ENCODE results near the gene DAPL1. TPM values are rescaled to one million over a fixed set of nuclear protein-coding genes. Genes with fewer than 3 reads are reported as not detected.

The DAPL1 gene
- total RNA-seq, 1 donor from 2014 or later, result not detected

GRCh38 chr2:158796652-158797051 lies 1.5 kb downstream of the DAPL1 start:
- peaks cover 0 to 11% (median 8%) of the 10 kb centered on the region in 3 donors for H3K27me3 ChIP-seq (ENCODE audit: control insufficient read depth in 3 of 3, insufficient read depth in 3 of 3, low read length in 3 of 3)
- H3K9me3 ChIP-seq (ENCODE audit: control insufficient read depth in 3 of 3, low read length in 3 of 3), result no peaks in the 10 kb centered on the region
- H3K27ac ChIP-seq (ENCODE audit: low read depth, low read length), result no peak overlapping the region
- H3K9ac ChIP-seq (ENCODE audit: low read depth in 1 of 3, low read length in 3 of 3), result no peak overlapping the region
- H3K4me3 ChIP-seq (ENCODE audit: low read length in 3 of 3), result no peak overlapping the region
- H3K4me1 ChIP-seq (ENCODE audit: control insufficient read depth in 3 of 3, insufficient read depth in 3 of 3, low read length in 3 of 3), result no peaks in the 10 kb centered on the region
- H3K36me3 ChIP-seq (ENCODE audit: control insufficient read depth in 3 of 3, insufficient read depth in 3 of 3, low read length in 3 of 3), result no peaks in the 10 kb centered on the region

- Histone ChIP-seq H3K9me3 (ENCODE audit: control insufficient read depth in 3 of 3, low read length in 3 of 3) (no peaks in the 10 kb centered on the region), H3K4me1 (ENCODE audit: control insufficient read depth in 3 of 3, insufficient read depth in 3 of 3, low read length in 3 of 3) (no peaks in the 10 kb centered on the region), H3K36me3 (ENCODE audit: control insufficient read depth in 3 of 3, insufficient read depth in 3 of 3, low read length in 3 of 3) (no peaks in the 10 kb centered on the region), H3K27ac (ENCODE audit: low read depth, low read length) (no peak overlapping the region), H3K4me3 (ENCODE audit: low read length in 3 of 3) (no peak overlapping the region), H3K9ac (ENCODE audit: low read depth in 1 of 3, low read length in 3 of 3) (no peak overlapping the region), H3K27me3 (ENCODE audit: control insufficient read depth in 3 of 3, insufficient read depth in 3 of 3, low read length in 3 of 3) (peaks cover 0 to 11% (median 8%) of the 10 kb centered on the region in 3 donors)
Measured at GRCh38 chr2:158797963-158798700, 3.0 kb downstream of the DAPL1 start.

- Histone ChIP-seq H3K36me3 (ENCODE audit: control insufficient read depth in 3 of 3, insufficient read depth in 3 of 3, low read length in 3 of 3) (no peaks in the 10 kb centered on the region), H3K27ac (ENCODE audit: low read depth, low read length) (no peak overlapping the region), H3K9ac (ENCODE audit: low read depth in 1 of 3, low read length in 3 of 3) (no peak overlapping the region), H3K9me3 (ENCODE audit: control insufficient read depth in 3 of 3, low read length in 3 of 3) (no peaks in the 10 kb centered on the region), H3K27me3 (ENCODE audit: control insufficient read depth in 3 of 3, insufficient read depth in 3 of 3, low read length in 3 of 3) (peaks cover 0 to 11% (median 8%) of the 10 kb centered on the region in 3 donors), H3K4me3 (ENCODE audit: low read length in 3 of 3) (no peak overlapping the region), H3K4me1 (ENCODE audit: control insufficient read depth in 3 of 3, insufficient read depth in 3 of 3, low read length in 3 of 3) (no peaks in the 10 kb centered on the region)
Measured at GRCh38 chr2:158799181-158799580, 4.1 kb downstream of the DAPL1 start.

GRCh38 chr2:158803506-158803905 lies 8.4 kb downstream of the DAPL1 start:
- H3K9me3 ChIP-seq (ENCODE audit: control insufficient read depth in 3 of 3, low read length in 3 of 3), result no peaks in the 10 kb centered on the region
- no peak overlapping the region for H3K4me3 ChIP-seq (ENCODE audit: low read length in 3 of 3)
- peaks cover 0 to under 1% (median 0%) of the 10 kb centered on the region in 3 donors for H3K27me3 ChIP-seq (ENCODE audit: control insufficient read depth in 3 of 3, insufficient read depth in 3 of 3, low read length in 3 of 3)
- no peak overlapping the region for H3K27ac ChIP-seq (ENCODE audit: low read depth, low read length)
- no peaks in the 10 kb centered on the region for H3K4me1 ChIP-seq (ENCODE audit: control insufficient read depth in 3 of 3, insufficient read depth in 3 of 3, low read length in 3 of 3)
- H3K36me3 ChIP-seq (ENCODE audit: control insufficient read depth in 3 of 3, insufficient read depth in 3 of 3, low read length in 3 of 3), result no peaks in the 10 kb centered on the region
- H3K9ac ChIP-seq (ENCODE audit: low read depth in 1 of 3, low read length in 3 of 3), result no peak overlapping the region

GRCh38 chr2:158805255-158805654 lies 10.1 kb downstream of the DAPL1 start:
- Histone ChIP-seq H3K4me1 (ENCODE audit: control insufficient read depth in 3 of 3, insufficient read depth in 3 of 3, low read length in 3 of 3) (no peaks in the 10 kb centered on the region), H3K9ac (ENCODE audit: low read depth in 1 of 3, low read length in 3 of 3) (no peak overlapping the region), H3K27ac (ENCODE audit: low read depth, low read length) (no peak overlapping the region), H3K4me3 (ENCODE audit: low read length in 3 of 3) (no peak overlapping the region), H3K27me3 (ENCODE audit: control insufficient read depth in 3 of 3, insufficient read depth in 3 of 3, low read length in 3 of 3) (no peaks in the 10 kb centered on the region), H3K36me3 (ENCODE audit: control insufficient read depth in 3 of 3, insufficient read depth in 3 of 3, low read length in 3 of 3) (no peaks in the 10 kb centered on the region), H3K9me3 (ENCODE audit: control insufficient read depth in 3 of 3, low read length in 3 of 3) (no peaks in the 10 kb centered on the region)

- Histone ChIP-seq H3K4me1 (ENCODE audit: control insufficient read depth in 3 of 3, insufficient read depth in 3 of 3, low read length in 3 of 3) (no peaks in the 10 kb centered on the region), H3K27ac (ENCODE audit: low read depth, low read length) (no peak overlapping the region), H3K4me3 (ENCODE audit: low read length in 3 of 3) (no peak overlapping the region), H3K27me3 (ENCODE audit: control insufficient read depth in 3 of 3, insufficient read depth in 3 of 3, low read length in 3 of 3) (no peaks in the 10 kb centered on the region), H3K9me3 (ENCODE audit: control insufficient read depth in 3 of 3, low read length in 3 of 3) (no peaks in the 10 kb centered on the region), H3K36me3 (ENCODE audit: control insufficient read depth in 3 of 3, insufficient read depth in 3 of 3, low read length in 3 of 3) (no peaks in the 10 kb centered on the region), H3K9ac (ENCODE audit: low read depth in 1 of 3, low read length in 3 of 3) (no peak overlapping the region)
Measured at GRCh38 chr2:158805936-158806335, 10.8 kb downstream of the DAPL1 start.

- H3K27me3 ChIP-seq (ENCODE audit: control insufficient read depth in 3 of 3, insufficient read depth in 3 of 3, low read length in 3 of 3), result no peaks in the 10 kb centered on the region
- no peak overlapping the region for H3K27ac ChIP-seq (ENCODE audit: low read depth, low read length)
- no peak overlapping the region for H3K4me3 ChIP-seq (ENCODE audit: low read length in 3 of 3)
- no peaks in the 10 kb centered on the region for H3K4me1 ChIP-seq (ENCODE audit: control insufficient read depth in 3 of 3, insufficient read depth in 3 of 3, low read length in 3 of 3)
- no peak overlapping the region for H3K9ac ChIP-seq (ENCODE audit: low read depth in 1 of 3, low read length in 3 of 3)
- H3K36me3 ChIP-seq (ENCODE audit: control insufficient read depth in 3 of 3, insufficient read depth in 3 of 3, low read length in 3 of 3), result no peaks in the 10 kb centered on the region
- H3K9me3 ChIP-seq (ENCODE audit: control insufficient read depth in 3 of 3, low read length in 3 of 3), result no peaks in the 10 kb centered on the region
Measured at GRCh38 chr2:158806941-158807340, 11.8 kb downstream of the DAPL1 start.

GRCh38 chr2:158808426-158808825 lies 13.3 kb downstream of the DAPL1 start:
- H3K9ac ChIP-seq (ENCODE audit: low read depth in 1 of 3, low read length in 3 of 3), result no peak overlapping the region
- no peaks in the 10 kb centered on the region for H3K9me3 ChIP-seq (ENCODE audit: control insufficient read depth in 3 of 3, low read length in 3 of 3)
- no peak overlapping the region for H3K4me3 ChIP-seq (ENCODE audit: low read length in 3 of 3)
- H3K36me3 ChIP-seq (ENCODE audit: control insufficient read depth in 3 of 3, insufficient read depth in 3 of 3, low read length in 3 of 3), result no peaks in the 10 kb centered on the region
- no peaks in the 10 kb centered on the region for H3K4me1 ChIP-seq (ENCODE audit: control insufficient read depth in 3 of 3, insufficient read depth in 3 of 3, low read length in 3 of 3)
- no peak overlapping the region for H3K27ac ChIP-seq (ENCODE audit: low read depth, low read length)
- H3K27me3 ChIP-seq (ENCODE audit: control insufficient read depth in 3 of 3, insufficient read depth in 3 of 3, low read length in 3 of 3), result no peaks in the 10 kb centered on the region

GRCh38 chr2:158809816-158810215 lies 14.7 kb downstream of the DAPL1 start:
- H3K27ac ChIP-seq (ENCODE audit: low read depth, low read length), result no peak overlapping the region
- no peaks in the 10 kb centered on the region for H3K36me3 ChIP-seq (ENCODE audit: control insufficient read depth in 3 of 3, insufficient read depth in 3 of 3, low read length in 3 of 3)
- H3K9ac ChIP-seq (ENCODE audit: low read depth in 1 of 3, low read length in 3 of 3), result no peak overlapping the region
- no peak overlapping the region for H3K4me3 ChIP-seq (ENCODE audit: low read length in 3 of 3)
- no peaks in the 10 kb centered on the region for H3K9me3 ChIP-seq (ENCODE audit: control insufficient read depth in 3 of 3, low read length in 3 of 3)
- no peaks in the 10 kb centered on the region for H3K27me3 ChIP-seq (ENCODE audit: control insufficient read depth in 3 of 3, insufficient read depth in 3 of 3, low read length in 3 of 3)
- H3K4me1 ChIP-seq (ENCODE audit: control insufficient read depth in 3 of 3, insufficient read depth in 3 of 3, low read length in 3 of 3), result no peaks in the 10 kb centered on the region

GRCh38 chr2:158810731-158811460 lies 15.8 kb downstream of the DAPL1 start:
- Histone ChIP-seq H3K9ac (ENCODE audit: low read depth in 1 of 3, low read length in 3 of 3) (no peak overlapping the region), H3K27ac (ENCODE audit: low read depth, low read length) (no peak overlapping the region), H3K4me3 (ENCODE audit: low read length in 3 of 3) (no peak overlapping the region), H3K9me3 (ENCODE audit: control insufficient read depth in 3 of 3, low read length in 3 of 3) (no peaks in the 10 kb centered on the region), H3K4me1 (ENCODE audit: control insufficient read depth in 3 of 3, insufficient read depth in 3 of 3, low read length in 3 of 3) (no peaks in the 10 kb centered on the region), H3K27me3 (ENCODE audit: control insufficient read depth in 3 of 3, insufficient read depth in 3 of 3, low read length in 3 of 3) (no peaks in the 10 kb centered on the region), H3K36me3 (ENCODE audit: control insufficient read depth in 3 of 3, insufficient read depth in 3 of 3, low read length in 3 of 3) (no peaks in the 10 kb centered on the region)

Measured in skeletal muscle tissue (tissue), 4 donors.